ENCODE data around the gene CADPS2.

DNA sequence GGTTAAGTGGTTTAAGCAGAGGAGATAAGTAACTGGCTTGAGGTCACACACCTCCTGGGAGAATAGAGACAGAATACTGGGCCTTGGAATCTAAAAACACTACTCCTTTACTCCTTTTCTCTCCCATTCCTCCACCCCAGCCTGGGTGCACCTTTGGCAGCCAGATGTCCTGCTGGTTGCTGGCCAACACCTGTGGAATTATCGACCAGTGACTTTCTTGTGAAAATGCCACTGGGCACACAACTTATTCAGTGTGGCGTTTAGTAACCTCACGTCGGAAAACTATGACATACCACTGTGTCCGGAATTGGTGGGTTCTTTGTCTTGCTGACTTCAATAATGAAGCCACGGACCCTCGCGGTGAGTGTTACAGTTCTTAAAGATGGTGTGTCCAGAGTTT is 213.7 kb downstream of the CADPS2 start:
- TF ChIP-seq EZH2phosphoT487 (conservative IDR thresholded peaks at IDR 0.05; ENCODE audit: low read length) = no peak
- TF ChIP-seq, protein P1, sequence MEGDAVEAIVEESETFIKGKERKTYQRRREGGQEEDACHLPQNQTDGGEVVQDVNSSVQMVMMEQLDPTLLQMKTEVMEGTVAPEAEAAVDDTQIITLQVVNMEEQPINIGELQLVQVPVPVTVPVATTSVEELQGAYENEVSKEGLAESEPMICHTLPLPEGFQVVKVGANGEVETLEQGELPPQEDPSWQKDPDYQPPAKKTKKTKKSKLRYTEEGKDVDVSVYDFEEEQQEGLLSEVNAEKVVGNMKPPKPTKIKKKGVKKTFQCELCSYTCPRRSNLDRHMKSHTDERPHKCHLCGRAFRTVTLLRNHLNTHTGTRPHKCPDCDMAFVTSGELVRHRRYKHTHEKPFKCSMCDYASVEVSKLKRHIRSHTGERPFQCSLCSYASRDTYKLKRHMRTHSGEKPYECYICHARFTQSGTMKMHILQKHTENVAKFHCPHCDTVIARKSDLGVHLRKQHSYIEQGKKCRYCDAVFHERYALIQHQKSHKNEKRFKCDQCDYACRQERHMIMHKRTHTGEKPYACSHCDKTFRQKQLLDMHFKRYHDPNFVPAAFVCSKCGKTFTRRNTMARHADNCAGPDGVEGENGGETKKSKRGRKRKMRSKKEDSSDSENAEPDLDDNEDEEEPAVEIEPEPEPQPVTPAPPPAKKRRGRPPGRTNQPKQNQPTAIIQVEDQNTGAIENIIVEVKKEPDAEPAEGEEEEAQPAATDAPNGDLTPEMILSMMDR (IDR thresholded peaks at IDR 0.05; ENCODE audit: insufficient read depth, low read length, poor library complexity, severe bottlenecking) = no peak
